ENCODE data around the gene TSPAN13.
A peak's percentile ranks its signal among the peaks of the same experiment; 100 is the strongest.

TSPAN13 gene

GRCh38 chr7:16816824-16817223 is 63.3 kb downstream of the TSPAN13 start:
- peak; percentile 62 for DNase-seq

GRCh38 chr7:16817536-16817935 is 64.0 kb downstream of the TSPAN13 start:
- no peak for DNase-seq

- DNase-seq = no peak
These were observed 65.2 kb downstream of the TSPAN13 start for GRCh38 chr7:16818732-16819131.

- no peak for DNase-seq
These were observed 68.5 kb downstream of the TSPAN13 start for GRCh38 chr7:16822029-16822428.

DNA sequence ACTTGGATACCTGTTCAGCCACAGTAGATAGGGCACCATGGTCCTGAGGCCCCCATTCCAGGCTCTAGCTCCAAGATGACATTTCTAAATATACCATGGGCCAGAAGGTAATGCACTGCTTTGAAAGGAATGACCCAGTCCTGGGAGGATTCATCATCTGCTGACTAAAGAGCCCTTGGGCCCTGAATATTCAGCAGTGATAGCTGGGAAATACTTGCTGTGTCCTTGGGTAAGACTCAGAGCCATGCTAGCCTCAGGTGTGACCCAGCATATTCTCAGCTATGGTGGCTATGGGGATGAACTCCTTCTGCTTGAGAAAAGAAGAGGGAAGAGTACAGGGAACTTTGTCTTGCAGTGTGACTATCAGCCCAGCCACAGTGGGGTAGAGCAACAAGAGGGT is 72.5 kb downstream of the TSPAN13 start:
- no peak for DNase-seq

GRCh38 chr7:16833373-16833772 is 79.8 kb downstream of the TSPAN13 start:
- no peak for DNase-seq

All from DMS 273 treated with DMSO at 0.1 percent for 48 hours (cell line).